Raji (cell line): ENCODE measurements around the gene PTPRR.

Experiments used
- POLR2A ChIP-seq: IDR thresholded peaks from 2 replicates; pipeline ENCODE4 v1.6.1; 2011; ENCODE audit warnings: low read depth, low read length, control low read depth; ENCODE audit not compliant: insufficient read depth

PTPRR gene

DNA sequence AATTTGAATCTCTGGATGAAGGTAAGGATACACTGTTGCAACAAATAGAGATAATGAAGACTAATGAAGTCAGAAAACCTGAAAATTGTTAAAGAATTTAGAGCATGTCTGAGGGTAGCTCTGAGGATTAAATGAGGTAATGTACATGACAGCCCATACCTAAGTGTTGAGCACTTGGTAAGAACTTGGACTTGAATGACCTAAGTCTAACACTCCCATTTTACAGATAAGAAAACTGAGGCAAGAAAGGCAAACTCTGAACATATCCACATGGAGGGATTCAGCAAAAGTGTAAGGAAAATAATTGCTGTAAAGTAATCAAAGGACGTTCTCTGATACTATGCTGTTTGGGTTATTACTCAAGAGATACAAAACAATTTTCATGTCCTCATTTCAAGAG lies 312.4 kb downstream of the PTPRR start:
- no peak for TF ChIP-seq POLR2A

DNA sequence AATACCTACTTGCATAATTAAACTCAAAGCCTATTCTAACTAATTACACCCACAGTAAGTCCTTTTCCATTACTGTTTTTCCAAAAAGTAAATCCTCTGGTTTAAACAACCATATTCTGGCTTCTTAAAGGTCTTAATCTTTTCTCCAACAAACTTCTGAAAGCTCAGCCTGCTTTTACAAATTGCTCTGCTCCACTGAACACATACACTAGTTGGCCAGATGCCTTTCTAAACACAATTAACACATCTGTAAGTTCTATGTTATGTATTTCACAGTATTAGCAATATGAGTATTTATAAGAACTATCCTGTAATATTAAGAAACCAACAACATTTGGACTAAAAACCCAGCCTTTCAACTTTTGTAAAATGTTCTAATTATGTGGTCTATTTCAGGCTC lies 313.4 kb downstream of the PTPRR start:
- no peak for TF ChIP-seq POLR2A

DNA sequence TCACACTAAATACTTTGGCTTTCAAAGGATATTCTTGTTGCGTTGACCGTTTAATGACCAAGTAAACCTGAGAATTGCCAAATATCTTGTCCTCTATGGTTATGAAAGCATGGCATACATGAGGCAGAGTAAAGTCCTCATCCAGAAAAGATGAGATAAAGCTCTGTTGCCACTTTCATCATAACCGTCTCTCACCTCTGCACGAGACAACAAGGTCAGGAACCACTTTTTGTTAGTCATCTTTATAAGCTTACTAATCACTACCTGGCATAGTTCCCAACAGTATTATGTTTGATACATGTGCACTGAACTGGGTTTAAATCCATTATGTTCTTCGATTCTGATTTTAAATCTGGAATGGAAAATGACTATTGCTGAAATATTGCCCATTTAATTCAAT lies 314.6 kb downstream of the PTPRR start:
- TF ChIP-seq POLR2A, result no peak

DNA sequence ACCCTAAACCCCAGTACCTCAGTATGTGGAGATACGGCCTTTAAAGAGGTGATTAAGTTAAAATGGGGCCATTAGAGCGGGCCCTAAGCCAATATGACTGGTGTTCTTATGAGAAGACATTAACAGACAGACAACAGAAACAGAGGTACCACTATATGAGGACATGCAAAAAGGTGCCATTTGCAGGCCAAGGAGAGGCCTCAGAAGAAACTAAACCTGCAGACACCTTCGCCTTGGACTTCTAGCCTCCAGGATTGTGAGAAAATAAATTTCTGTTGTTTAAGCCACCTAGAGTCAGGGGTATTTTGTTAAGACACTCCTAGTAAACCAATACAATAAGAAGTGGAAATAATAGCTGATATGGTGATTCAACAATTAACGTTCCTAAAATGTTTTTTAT lies 315.9 kb downstream of the PTPRR start:
- TF ChIP-seq POLR2A, result no peak

DNA sequence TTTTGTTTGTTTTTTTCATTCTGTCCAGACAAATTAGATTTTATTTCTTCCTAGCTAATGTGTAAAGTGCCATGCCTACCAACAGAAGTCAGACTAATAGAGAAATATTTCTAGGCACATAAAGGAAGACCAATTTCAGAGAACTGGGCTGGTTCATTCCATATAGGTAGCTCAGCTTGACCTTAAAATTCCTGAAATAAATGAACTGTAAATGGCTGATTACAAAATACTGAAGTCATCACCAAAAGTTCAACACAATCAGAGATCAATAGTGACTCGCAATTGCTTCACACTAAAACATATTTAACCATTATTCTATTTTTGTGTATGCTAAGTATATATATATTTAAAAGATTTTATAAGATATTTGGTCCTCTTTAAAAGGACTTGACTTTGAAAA lies 317.5 kb downstream of the PTPRR start:
- no peak for TF ChIP-seq POLR2A

DNA sequence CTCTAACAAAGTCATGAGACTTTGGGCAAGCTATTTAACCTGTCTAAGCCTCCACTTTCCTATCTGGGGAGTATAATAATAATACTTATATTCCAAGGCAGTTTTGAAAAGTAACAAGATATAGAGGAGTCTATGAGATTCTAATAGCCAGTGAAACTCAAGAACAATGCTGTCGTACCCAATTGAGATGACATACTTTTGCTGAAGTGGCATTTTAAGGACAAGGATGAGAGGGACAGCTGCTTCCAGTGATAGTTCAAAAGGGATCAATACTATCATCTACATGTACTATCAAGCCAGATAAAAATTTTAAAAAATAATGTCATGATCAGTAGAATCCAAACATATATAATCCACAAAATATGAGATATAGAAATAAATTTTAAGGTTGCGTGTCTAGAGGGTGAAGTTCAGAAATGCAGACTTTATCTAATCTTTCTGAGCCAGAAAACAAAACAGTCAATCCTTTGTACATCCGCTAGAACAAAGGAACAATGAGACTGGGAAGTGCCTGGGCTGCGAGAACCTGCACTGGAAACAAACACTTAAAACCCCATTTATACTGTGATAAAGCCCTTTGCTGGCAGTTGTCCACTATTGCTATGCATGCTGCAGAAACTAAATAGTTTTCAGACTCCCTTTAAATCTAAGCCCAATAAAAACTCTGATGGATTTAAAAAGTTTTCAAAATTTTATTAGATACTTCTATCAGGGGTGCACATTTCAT lies 321.9 kb downstream of the PTPRR start:
- no peak for TF ChIP-seq POLR2A

DNA sequence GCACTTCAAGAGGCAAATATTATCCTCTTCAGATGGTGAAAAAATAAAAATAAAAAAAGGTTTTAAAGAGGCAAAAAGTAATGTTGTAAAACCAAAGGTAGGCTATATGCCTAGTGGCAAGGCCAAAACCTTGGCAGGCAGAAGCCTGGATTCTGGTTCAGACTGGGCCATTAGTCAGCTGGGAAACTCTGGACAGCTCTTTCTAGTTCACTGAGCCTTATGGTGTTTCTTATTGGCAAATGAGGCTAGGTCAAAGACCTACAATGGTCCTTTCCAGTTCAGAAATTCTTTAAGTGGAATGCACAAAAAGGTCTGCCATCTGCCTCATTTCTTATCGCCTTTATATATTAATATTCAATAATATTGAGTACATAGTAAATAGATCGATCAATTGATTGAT lies 327.9 kb downstream of the PTPRR start:
- no peak for TF ChIP-seq POLR2A

DNA sequence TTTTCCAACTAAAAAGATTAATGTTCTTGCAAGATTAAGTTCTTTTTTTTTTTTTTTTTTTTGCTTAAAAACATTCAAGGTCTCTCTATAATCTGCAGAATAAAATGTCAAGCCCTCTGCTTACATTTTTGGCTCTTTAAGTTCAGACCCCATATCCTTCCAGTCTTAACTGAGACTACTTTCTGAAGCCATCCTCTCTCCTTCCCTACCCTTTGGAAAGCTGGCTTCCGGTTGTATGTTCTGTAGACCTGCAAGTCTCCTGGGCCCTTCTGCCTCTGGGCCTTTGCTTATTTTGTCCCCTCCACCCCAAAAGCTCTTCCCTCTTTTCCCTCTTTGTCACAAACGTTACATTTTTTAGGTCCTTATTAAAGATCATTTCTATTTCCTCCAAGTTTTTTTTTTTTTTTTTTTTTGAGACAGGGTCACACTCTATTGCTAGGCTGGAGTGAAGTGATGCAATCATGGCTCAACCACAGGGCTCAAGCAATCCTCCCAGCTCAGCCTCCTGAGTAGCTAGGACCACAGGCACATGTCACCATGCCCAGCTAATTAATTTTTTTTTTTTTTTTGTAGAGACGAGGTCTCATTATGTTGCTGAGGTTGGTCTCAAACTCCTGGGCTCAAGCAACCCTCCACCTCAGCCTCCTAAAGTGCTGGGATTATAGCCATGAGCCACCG lies 329.9 kb downstream of the PTPRR start:
- TF ChIP-seq POLR2A, result no peak

DNA sequence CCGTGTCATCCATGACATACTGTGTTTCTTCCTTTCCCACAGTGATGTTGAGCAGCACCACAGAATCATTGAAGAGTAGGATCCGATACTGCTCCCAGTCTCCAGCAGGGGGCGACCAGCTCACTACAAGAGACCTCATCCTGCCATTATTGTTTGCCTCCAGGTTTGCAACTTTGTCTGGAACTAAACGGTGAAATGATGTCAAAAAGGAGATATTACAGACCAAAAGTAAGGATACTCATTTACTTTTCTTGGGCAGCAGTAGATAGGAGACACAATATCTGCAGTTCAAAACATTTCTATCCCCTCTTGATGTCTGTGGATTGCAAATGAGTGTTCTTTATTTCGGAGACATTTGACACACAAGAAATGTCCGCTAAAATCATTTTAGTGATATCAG lies 330.5 kb downstream of the PTPRR start:
- no peak for TF ChIP-seq POLR2A
